Kidney capillary endothelial cell (primary cell): Measurements from ENCODE around the gene PLA2G4F.

Experiments used
- DNase-seq: peaks from one replicate; pipeline ENCODE4 v3.0.0-alpha.2; 2018; ENCODE audit warnings: low spot score

PLA2G4F gene, protein sequence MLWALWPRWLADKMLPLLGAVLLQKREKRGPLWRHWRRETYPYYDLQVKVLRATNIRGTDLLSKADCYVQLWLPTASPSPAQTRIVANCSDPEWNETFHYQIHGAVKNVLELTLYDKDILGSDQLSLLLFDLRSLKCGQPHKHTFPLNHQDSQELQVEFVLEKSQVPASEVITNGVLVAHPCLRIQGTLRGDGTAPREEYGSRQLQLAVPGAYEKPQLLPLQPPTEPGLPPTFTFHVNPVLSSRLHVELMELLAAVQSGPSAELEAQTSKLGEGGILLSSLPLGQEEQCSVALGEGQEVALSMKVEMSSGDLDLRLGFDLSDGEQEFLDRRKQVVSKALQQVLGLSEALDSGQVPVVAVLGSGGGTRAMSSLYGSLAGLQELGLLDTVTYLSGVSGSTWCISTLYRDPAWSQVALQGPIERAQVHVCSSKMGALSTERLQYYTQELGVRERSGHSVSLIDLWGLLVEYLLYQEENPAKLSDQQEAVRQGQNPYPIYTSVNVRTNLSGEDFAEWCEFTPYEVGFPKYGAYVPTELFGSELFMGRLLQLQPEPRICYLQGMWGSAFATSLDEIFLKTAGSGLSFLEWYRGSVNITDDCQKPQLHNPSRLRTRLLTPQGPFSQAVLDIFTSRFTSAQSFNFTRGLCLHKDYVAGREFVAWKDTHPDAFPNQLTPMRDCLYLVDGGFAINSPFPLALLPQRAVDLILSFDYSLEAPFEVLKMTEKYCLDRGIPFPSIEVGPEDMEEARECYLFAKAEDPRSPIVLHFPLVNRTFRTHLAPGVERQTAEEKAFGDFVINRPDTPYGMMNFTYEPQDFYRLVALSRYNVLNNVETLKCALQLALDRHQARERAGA

GRCh38 chr15:42156243-42156922 lies at the start of gene PLA2G4F:
TSS of gene PLA2G4F (minus strand) at chr15:42156636. CDS start at chr15:42156549, 87 bp downstream.
- DNase-seq = no peak

GRCh38 chr15:42203891-42204290 lies 47.5 kb upstream of the PLA2G4F start:
- DNase-seq = no peak

GRCh38 chr15:42202653-42203052 lies 46.2 kb upstream of the PLA2G4F start:
- no peak for DNase-seq

- DNase-seq = no peak
Measured at GRCh38 chr15:42201801-42202200, 45.4 kb upstream of the PLA2G4F start.

DNA sequence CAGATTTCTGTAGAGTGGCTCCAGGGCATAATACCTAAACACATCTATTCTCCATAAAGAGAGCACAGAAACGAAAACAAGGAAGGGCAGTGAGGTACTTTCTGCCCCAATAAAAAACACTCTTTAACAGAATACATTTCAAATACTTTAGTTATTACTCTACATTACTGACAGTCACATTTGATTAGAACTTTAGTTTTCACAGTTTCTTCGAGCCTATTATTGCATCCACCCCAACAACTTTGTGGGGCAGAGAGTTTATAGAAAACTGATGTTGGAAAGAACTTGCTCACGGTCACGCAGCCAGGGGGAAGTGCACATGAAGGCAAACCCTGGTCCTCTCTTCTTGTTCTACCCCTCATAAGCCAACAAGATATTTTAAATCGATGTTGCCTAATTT lies 42.7 kb upstream of the PLA2G4F start:
- DNase-seq = no peak

GRCh38 chr15:42198516-42198915 lies 42.1 kb upstream of the PLA2G4F start:
- no peak for DNase-seq

DNA sequence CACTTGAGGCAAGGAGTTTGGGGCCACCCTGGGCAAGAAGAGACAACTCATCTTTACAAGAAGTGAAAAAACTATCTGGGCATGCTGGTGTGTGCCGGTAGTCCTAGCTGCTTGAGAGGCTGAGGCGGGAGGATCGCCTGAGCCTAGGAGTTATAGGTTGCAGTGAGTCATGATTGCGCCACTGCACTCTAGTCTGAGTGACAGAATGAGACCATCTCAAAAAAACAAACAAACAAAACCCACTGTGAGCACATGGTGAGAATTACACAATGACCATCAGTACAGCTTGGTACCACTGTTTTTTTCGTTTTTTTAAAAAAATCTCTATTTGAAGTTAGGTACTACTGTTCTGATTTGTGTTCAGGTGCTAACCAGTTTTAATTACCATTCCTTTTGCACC lies 38.1 kb upstream of the PLA2G4F start:
- no peak for DNase-seq

- DNase-seq = no peak
Measured at GRCh38 chr15:42193383-42193782, 36.9 kb upstream of the PLA2G4F start.

DNA sequence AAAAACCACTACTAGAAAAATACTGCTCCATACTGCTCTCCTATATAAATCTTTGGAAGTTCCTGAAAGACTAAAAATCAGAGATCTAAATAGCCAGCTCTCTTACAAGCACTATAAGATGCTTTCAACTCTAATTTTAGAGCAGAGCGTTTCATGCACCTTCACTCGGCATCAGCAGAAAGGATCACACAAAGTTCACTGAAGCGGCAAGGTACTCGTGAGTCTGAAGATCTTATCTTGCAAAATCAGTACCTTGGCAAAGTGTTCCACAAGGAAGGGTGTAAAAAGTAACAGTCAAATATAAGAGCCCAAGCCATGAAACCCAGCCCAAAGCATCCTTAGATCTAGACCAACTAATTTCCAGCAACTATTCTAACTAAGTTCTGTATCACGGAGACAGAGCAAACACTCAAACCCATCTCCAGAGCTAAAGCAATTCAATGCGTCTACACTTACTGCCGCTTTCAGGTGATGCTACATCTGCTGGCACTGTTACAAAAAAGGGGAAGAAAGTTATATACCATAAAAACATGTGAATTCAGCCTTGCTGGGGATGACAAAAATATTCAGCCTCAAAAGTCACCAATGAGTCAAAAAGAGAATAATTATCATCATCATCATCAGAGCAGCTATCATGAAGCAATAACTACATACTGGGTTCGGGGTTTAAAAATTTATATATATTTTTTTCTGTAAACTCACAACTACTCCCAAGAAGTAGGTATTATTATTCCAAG lies 35.3 kb upstream of the PLA2G4F start:
- DNase-seq = no peak

DNA sequence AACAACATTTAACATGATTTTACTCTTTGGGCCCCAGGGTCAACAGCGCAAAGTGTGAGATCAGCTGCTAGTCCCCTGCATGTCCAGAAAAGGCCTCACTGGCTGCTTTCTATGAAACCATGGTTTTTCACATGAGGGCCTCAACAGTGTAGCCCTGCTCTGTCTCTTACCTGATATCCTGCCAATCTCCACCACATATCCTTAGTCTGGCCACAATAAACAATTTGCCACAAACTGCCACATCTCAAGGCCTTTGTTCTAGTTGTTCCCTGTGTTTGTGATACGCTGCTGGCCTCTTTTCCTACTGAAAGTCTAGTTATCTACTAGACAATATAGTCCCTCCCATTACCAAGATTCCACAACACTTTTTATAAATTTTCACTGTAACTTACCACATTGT lies 33.9 kb upstream of the PLA2G4F start:
- no peak for DNase-seq

- DNase-seq = no peak
Measured at GRCh38 chr15:42185801-42186200, 29.4 kb upstream of the PLA2G4F start.

DNA sequence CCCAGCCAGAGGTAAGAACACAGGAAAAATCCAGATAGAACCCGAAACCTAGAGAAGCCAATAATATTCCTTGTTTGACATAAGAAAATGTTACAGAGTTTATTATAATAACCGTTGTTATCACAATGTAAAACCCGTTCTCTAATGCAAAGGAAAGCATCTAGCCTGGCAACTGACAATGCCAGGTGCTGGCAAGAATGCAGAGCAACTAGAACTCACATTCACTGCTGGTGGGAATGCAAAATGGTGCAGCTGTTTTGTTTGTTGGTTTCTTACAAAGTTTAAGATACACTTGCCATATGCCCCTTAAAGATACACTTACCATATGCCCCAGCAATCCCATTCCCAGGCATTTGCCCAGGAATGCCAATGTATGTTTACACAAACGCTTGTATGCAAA lies 28.3 kb upstream of the PLA2G4F start:
- DNase-seq = no peak

DNA sequence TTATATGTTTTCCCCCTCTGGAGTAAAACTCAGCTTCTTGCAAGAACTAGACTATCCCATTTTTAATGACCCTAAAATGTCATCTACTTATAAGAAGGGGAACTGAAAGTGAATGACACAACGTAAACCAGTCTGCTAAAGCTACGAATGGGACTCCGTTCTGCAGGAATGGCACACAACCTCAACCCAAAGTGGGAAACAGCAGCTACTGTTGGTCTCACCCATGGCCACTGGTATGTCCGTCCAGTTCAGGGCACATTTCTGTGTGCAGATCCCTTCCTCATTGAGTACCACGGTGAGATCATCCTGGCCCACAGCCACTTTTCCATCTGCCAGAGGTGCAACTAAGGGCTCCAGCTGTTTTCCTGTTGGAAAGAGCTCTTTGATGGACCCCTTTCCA lies 27.9 kb upstream of the PLA2G4F start:
- no peak for DNase-seq

DNA sequence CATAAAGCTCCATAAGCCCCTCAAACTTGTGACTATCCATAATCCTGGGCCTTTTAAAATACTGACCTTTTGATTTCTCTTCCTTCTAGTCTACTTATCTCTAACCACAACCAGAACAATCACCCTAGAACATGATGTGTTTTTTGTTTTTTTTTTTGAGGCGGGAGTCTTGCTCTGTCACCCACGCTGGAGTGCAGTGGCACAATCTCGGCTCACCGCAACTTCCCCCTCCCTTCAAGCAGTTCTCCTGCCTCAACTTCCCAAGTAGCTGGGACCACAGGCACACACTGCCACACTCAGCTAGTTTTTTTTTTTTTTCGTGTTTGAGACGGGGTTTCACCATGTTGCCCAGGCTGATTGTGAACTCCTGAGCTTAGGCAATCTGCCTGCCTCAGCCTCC lies 26.5 kb upstream of the PLA2G4F start:
- no peak for DNase-seq

DNA sequence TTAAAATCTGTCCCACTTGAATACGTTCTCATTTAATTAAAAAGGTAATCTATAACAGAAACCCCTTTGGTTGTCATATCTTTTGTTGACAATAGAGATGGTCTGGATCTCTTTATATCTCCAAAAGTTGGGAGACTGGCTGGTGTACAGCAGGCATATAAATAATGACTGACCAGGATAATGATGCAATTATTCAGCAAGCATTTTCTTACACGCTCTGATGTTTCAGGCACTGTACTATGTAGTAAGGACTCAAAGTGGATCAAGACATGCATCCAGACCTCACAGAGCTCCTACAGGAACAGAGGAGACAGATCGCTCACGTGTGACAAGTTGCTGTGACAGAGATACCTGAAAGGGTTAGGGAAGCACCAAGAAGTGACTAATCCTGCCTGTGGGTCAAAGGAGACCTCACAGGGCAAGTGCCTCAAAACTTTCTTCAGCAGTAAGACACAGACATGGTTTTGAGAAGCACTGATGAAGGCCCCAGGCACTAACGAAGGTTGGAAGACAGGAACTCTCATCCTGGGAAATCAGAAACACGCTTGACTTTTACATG lies 26.0 kb upstream of the PLA2G4F start:
- DNase-seq = no peak

DNA sequence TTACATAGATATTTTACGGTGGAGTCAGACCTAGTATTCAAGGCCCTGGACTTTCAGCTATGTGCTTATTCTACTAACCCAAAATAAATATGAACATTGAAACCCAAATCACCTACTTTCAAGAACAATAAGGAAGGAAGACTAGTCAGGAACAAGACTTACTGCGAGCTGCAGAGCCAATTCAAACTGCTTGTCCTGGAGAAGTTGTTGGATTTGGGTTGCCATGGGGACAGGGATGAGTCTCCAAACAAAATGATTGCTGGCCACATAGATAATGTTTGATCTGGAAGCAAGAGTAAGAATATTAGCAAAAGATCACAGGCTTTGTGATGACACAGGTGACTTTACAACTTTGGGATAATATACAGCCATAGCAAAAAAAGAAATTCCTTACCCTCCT lies 21.6 kb upstream of the PLA2G4F start:
- DNase-seq = no peak

GRCh38 chr15:42175671-42176070 lies 19.2 kb upstream of the PLA2G4F start:
- no peak for DNase-seq

GRCh38 chr15:42172475-42172874 lies 16.0 kb upstream of the PLA2G4F start:
- DNase-seq = no peak

DNA sequence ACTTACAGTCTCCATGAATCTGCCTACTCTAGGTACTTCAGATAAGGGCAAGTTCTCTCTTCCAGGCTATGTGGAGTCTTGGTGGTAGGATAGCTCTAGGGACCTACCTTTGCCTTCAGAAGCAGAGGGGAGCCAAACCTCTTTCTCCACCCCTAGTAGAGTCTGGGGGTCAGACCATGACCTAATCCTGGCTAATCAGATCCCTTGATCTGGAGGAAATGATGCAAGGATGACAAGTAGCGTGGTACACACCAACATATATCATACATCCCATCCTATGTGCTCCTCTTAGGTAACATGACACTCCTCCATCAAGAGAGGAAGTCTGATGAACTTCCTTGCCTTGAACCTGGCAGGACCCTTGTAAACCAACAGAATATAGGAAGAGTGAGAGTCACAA lies 15.4 kb upstream of the PLA2G4F start:
- peak; percentile 7 for DNase-seq

GRCh38 chr15:42171122-42171521 lies 14.7 kb upstream of the PLA2G4F start:
- no peak for DNase-seq

- no peak for DNase-seq
Measured at GRCh38 chr15:42166225-42166940, 9.9 kb upstream of the PLA2G4F start.
